ENCODE measurements around the gene RASGRP2.

Gene RASGRP2

GRCh38 chr11:64714666-64715065 lies 29.3 kb downstream of the RASGRP2 start:
- no peak for DNase-seq (ENCODE audit: extremely low read depth, low read depth)
- no peak for TF ChIP-seq CTCF (IDR thresholded peaks at IDR 0.05; ENCODE audit: low read depth, low read length)

- no peak for TF ChIP-seq CTCF (IDR thresholded peaks at IDR 0.05; ENCODE audit: low read depth, low read length)
- no peak for DNase-seq (ENCODE audit: extremely low read depth, low read depth)
Observed at GRCh38 chr11:64713781-64714363, 30.1 kb downstream of the RASGRP2 start.

- no peak for DNase-seq (ENCODE audit: extremely low read depth, low read depth)
- no peak for TF ChIP-seq CTCF (IDR thresholded peaks at IDR 0.05; ENCODE audit: low read depth, low read length)
Observed at GRCh38 chr11:64713016-64713707, 30.8 kb downstream of the RASGRP2 start.

- no peak for DNase-seq (ENCODE audit: extremely low read depth, low read depth)
Observed at GRCh38 chr11:64712430-64713015, 31.4 kb downstream of the RASGRP2 start.

GRCh38 chr11:64711956-64712362 lies 32.0 kb downstream of the RASGRP2 start:
- TF ChIP-seq CTCF (IDR thresholded peaks at IDR 0.05; ENCODE audit: low read depth, low read length) = no peak
- DNase-seq (ENCODE audit: extremely low read depth, low read depth) = no peak

More at GRCh38 chr11:64712430-64713015, 31.4 kb downstream of the RASGRP2 start:
- TF ChIP-seq CTCF (IDR thresholded peaks at IDR 0.05; ENCODE audit: low read depth, low read length) = no peak

- TF ChIP-seq CTCF (IDR thresholded peaks at IDR 0.05; ENCODE audit: low read depth, low read length) = no peak
- DNase-seq (ENCODE audit: extremely low read depth, low read depth) = no peak
Observed at GRCh38 chr11:64711138-64711955, 32.6 kb downstream of the RASGRP2 start.

Data from AG09319 (cell line).